H1 (cell line): ENCODE measurements around the gene MAVS.

Experiments used
- CREB1 ChIP-seq: IDR thresholded peaks from 2 replicates; pipeline ENCODE4 v1.6.1; 2012; ENCODE audit warnings: inconsistent platforms
- EP300 ChIP-seq, 2 experiments: IDR thresholded peaks; 1 replicate in 1 of 2; 2 replicates in 1 of 2; pipeline ENCODE4 v1.6.1; 2011 to 2012; ENCODE audit warnings: low read depth in 2 of 2, low read length in 2 of 2, mild to moderate bottlenecking in 2 of 2, borderline replicate concordance in 1 of 2, inconsistent platforms in 1 of 2, moderate library complexity in 1 of 2
- NANOG ChIP-seq: IDR thresholded peaks from 2 replicates; pipeline ENCODE4 v1.6.1; 2011; ENCODE audit warnings: low read length, low read depth, mild to moderate bottlenecking, inconsistent platforms; ENCODE audit not compliant: insufficient read depth, poor library complexity, severe bottlenecking
- POLR2A ChIP-seq, 2 experiments: IDR thresholded peaks; 1 replicate in 1 of 2; 2 replicates in 1 of 2; pipeline ENCODE4 v1.6.1; 2011; ENCODE audit warnings: low read depth in 2 of 2, low read length in 2 of 2, mild to moderate bottlenecking in 2 of 2; ENCODE audit errors: control extremely low read depth in 1 of 2
- RFX5 ChIP-seq: IDR thresholded peaks from 2 replicates; pipeline ENCODE4 v1.6.1; 2011; ENCODE audit warnings: low read depth, low read length, improper control_type of control experiment, borderline replicate concordance
- SIN3A ChIP-seq, 2 experiments: IDR thresholded peaks in 1 of 2; conservative IDR thresholded peaks in 1 of 2; 2 replicates each; pipeline ENCODE4 v1.6.1; 2011 to 2012; ENCODE audit warnings: low read length in 2 of 2, improper control_type of control experiment in 1 of 2, low read depth in 1 of 2, mild to moderate bottlenecking in 1 of 2
- USF2 ChIP-seq: IDR thresholded peaks from 2 replicates; pipeline ENCODE4 v1.6.1; 2011; ENCODE audit warnings: low read length, improper control_type of control experiment
- YY1 ChIP-seq: IDR thresholded peaks from 2 replicates; pipeline ENCODE4 v1.6.1; 2011; ENCODE audit warnings: low read depth, mild to moderate bottlenecking, low read length

GRCh38 chr20:3919352-3919751 is 72.7 kb downstream of the MAVS start:
- TF ChIP-seq CREB1 (no peak), POLR2A (IDR thresholded peaks at IDR 0.05; ENCODE audit: control extremely low read depth in 1 of 2, low read depth in 2 of 2, low read length in 2 of 2) (no peak), SIN3A (conservative IDR thresholded peaks at IDR 0.05 in 1 of 2, IDR thresholded peaks at IDR 0.05 in 1 of 2; ENCODE audit: low read depth in 1 of 2, low read length in 2 of 2) (no peak), RFX5 (no peak), YY1 (no peak), EP300 (IDR thresholded peaks at IDR 0.05; ENCODE audit: borderline replicate concordance in 1 of 2, low read depth in 2 of 2, low read length in 2 of 2) (no peak), USF2 (no peak), NANOG (no peak)
